DOHH2 (cell line): ENCODE measurements around the gene DHRS4L2.
"Not testable (repeated sequence)": the region's sequence is repeated elsewhere in the genome, so short reads cannot be mapped to it uniquely, and the experiment has no call there.

Source experiments
- H3F3A ChIP-seq: fragments of 200-600 bp; sonication (generic), shearing (Covaris generic); 2 replicates; pipeline ENCODE4 v1.6.0; 2016; ENCODE audit warnings: antibody characterized with exemption, mild to moderate bottlenecking; ENCODE audit not compliant: control insufficient read depth, insufficient read depth
- H3K27ac ChIP-seq: fragments of 200-600 bp; sonication (generic); 2 replicates; pipeline ENCODE4 v1.5.1; 2014; ENCODE audit warnings: low read depth, mild to moderate bottlenecking, low read length, moderate library complexity
- H3K27me3 ChIP-seq: fragments of 200-600 bp; sonication (generic); 2 replicates; pipeline ENCODE4 v1.6.1; 2014; ENCODE audit warnings: mild to moderate bottlenecking, low read length, mixed read lengths; ENCODE audit not compliant: control insufficient read depth
- H3K36me3 ChIP-seq: fragments of 200-600 bp; sonication (generic); 2 replicates; pipeline ENCODE4 v1.6.1; 2014; ENCODE audit warnings: mild to moderate bottlenecking, low read length, moderate library complexity, mixed read lengths; ENCODE audit not compliant: control insufficient read depth
- H3K4me1 ChIP-seq: fragments of 200-600 bp; sonication (generic); 2 replicates; pipeline ENCODE4 v1.6.1; 2014; ENCODE audit warnings: mild to moderate bottlenecking, low read length, mixed read lengths; ENCODE audit not compliant: control insufficient read depth
- H3K4me2 ChIP-seq: fragments of 200-600 bp; sonication (generic); 2 replicates; pipeline ENCODE4 v1.6.0; 2014; ENCODE audit warnings: mild to moderate bottlenecking, low read length, moderate library complexity
- H3K4me3 ChIP-seq: fragments of 200-600 bp; sonication (generic); 2 replicates; pipeline ENCODE4 v1.5.1; 2014; ENCODE audit warnings: mild to moderate bottlenecking, low read length, mixed read lengths
- H3K79me2 ChIP-seq: fragments of 200-600 bp; sonication (generic); 2 replicates; pipeline ENCODE4 v1.6.1; 2014; ENCODE audit warnings: mild to moderate bottlenecking, low read length, mixed read lengths; ENCODE audit not compliant: control insufficient read depth
- H3K9me2 ChIP-seq: fragments of 200-600 bp; sonication (generic); replicated peaks from 2 replicates; pipeline ENCODE4 v1.6.1; 2014; ENCODE audit warnings: mild to moderate bottlenecking, low read length, mixed read lengths; ENCODE audit not compliant: control insufficient read depth
- H3K9me3 ChIP-seq: fragments of 200-600 bp; sonication (generic); 2 replicates; pipeline ENCODE4 v1.6.1; 2014; ENCODE audit warnings: antibody characterized with exemption, low read length, mixed read lengths; ENCODE audit not compliant: control insufficient read depth, insufficient read depth
- H4K20me1 ChIP-seq: fragments of 200-600 bp; sonication (generic); 2 replicates; pipeline ENCODE4 v1.6.0; 2014; ENCODE audit warnings: low read depth, mild to moderate bottlenecking, antibody characterized with exemption, low read length, moderate library complexity; ENCODE audit not compliant: control insufficient read depth, insufficient read depth
- CTCF ChIP-seq: fragments of 200-600 bp; sonication (generic); IDR thresholded peaks from one replicate; pipeline ENCODE4 v1.5.1; 2014; ENCODE audit warnings: antibody characterized with exemption, mild to moderate bottlenecking, low read depth, low read length; ENCODE audit not compliant: poor library complexity, severe bottlenecking
- EZH2phosphoT487 ChIP-seq: fragments of 200-600 bp; sonication (generic); IDR thresholded peaks from 2 replicates; pipeline ENCODE4 v1.6.1; 2017; ENCODE audit warnings: borderline replicate concordance, mild to moderate bottlenecking, antibody characterized with exemption, low read length, moderate library complexity, mixed read lengths

The DHRS4L2 gene

GRCh38 chr14:23942587-23942986 is 46.1 kb upstream of the DHRS4L2 start:
- no peak overlapping the region for H3K27ac ChIP-seq
- no peaks in the 10 kb centered on the region for H3K27me3 ChIP-seq
- no peaks in the 10 kb centered on the region for H3K9me2 ChIP-seq
- H3K4me3 ChIP-seq = no peak overlapping the region
- TF ChIP-seq CTCF = no peak
- no peak for TF ChIP-seq EZH2phosphoT487
- H3K36me3 ChIP-seq = no peaks in the 10 kb centered on the region
- no peaks in the 10 kb centered on the region for H3F3A ChIP-seq
- H3K4me2 ChIP-seq = no peak overlapping the region
- H4K20me1 ChIP-seq = no peaks in the 10 kb centered on the region
- H3K9me3 ChIP-seq = no peaks in the 10 kb centered on the region
- peaks cover 17% of the 10 kb centered on the region for H3K79me2 ChIP-seq
- H3K4me1 ChIP-seq = no peaks in the 10 kb centered on the region

- H3K4me1 ChIP-seq = not testable (repeated sequence)
Observed at GRCh38 chr14:23949069-23949468, 39.7 kb upstream of the DHRS4L2 start.

GRCh38 chr14:23950411-23951135 is 38.2 kb upstream of the DHRS4L2 start:
- H3K4me1 ChIP-seq = peaks cover 17% of the 10 kb centered on the region
- H4K20me1 ChIP-seq = no peaks in the 10 kb centered on the region
- no peaks in the 10 kb centered on the region for H3K27me3 ChIP-seq
- no peaks in the 10 kb centered on the region; the same call in none of the 2 replicates for H3K36me3 ChIP-seq
- H3F3A ChIP-seq = no peaks in the 10 kb centered on the region
- H3K27ac ChIP-seq = no peak overlapping the region
- H3K79me2 ChIP-seq = peaks cover 41% of the 10 kb centered on the region
- no peak for TF ChIP-seq EZH2phosphoT487
- no peak for TF ChIP-seq CTCF
- peaks cover 13% of the 10 kb centered on the region for H3K9me3 ChIP-seq
- H3K4me3 ChIP-seq = no peak overlapping the region
- H3K4me2 ChIP-seq = no peak overlapping the region
- H3K9me2 ChIP-seq = no peaks in the 10 kb centered on the region

More at GRCh38 chr14:23949069-23949468, 39.7 kb upstream of the DHRS4L2 start:
- not testable (repeated sequence) for H3K4me3 ChIP-seq, H3K27me3 ChIP-seq, H3F3A ChIP-seq, H4K20me1 ChIP-seq, H3K27ac ChIP-seq, H3K4me2 ChIP-seq, H3K36me3 ChIP-seq, H3K9me2 ChIP-seq
- Histone ChIP-seq H3K9me3 (peaks cover 13% of the 10 kb centered on the region), H3K79me2 (peaks cover 38% of the 10 kb centered on the region)

- not testable (repeated sequence) for H3K27me3 ChIP-seq, H4K20me1 ChIP-seq, H3K4me3 ChIP-seq, H3K4me2 ChIP-seq, H3K27ac ChIP-seq, H3F3A ChIP-seq, H3K36me3 ChIP-seq, H3K9me2 ChIP-seq
- H3K9me3 ChIP-seq = peaks cover 13% of the 10 kb centered on the region
- H3K4me1 ChIP-seq = peaks cover 17% of the 10 kb centered on the region
- peaks cover 41% of the 10 kb centered on the region for H3K79me2 ChIP-seq
Observed at GRCh38 chr14:23951136-23951466, 37.6 kb upstream of the DHRS4L2 start.
